D341Med (cell line): ENCODE data around the gene RPS19.
"Not testable (repeated sequence)": the region's sequence is repeated elsewhere in the genome, so short reads cannot be mapped to it uniquely, and the experiment has no call there.

ENCODE experiments used
- DNase-seq: peaks from one replicate; pipeline ENCODE4 v3.0.0; 2012; ENCODE audit warnings: low spot score

The RPS19 gene

DNA sequence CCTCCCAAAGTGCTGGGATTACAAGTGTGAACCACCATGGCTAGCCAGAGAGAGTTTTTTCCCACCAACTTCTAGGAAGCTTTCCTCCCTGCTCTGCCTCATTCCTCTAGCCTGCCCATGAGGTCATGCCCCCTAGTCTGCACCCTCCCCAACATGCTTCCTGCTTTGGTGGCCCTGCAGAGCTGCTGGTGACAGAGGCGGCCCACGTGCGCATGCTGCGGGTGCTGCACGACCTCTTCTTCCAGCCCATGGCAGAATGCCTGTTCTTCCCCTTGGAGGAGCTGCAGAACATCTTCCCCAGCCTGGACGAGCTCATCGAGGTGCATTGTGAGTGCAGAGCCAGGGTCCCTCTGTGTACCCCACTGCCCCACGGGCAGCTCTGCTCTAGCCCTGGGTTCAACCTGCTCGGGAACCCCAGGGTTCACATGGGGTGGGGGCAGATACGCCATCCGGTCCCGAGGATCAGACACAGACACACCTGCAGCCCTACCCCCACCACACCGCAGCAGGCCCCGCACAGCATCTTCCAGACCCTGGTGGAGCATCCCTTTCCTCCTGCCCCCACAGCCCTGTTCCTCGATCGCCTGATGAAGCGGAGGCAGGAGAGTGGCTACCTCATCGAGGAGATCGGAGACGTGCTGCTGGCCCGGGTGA lies 41.8 kb downstream of the RPS19 start:
- DNase-seq = no peak

DNA sequence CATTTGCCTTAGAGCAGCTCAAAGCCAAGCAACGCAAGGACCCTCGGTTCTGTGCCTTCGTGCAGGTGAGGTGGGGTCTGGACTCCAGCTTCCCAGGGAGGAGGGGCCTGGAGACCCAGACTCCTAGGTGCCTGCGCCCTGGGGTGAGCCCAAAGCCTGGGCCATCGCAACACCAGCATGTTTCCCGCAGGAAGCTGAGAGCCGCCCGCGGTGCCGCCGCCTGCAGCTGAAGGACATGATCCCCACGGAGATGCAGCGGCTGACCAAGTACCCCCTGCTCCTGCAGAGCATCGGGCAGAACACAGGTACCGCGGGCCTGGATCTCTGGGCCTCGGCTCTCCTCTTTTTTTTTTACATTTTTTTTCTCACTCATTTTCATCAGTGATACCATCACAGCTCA lies 42.5 kb downstream of the RPS19 start:
- no peak for DNase-seq

DNA sequence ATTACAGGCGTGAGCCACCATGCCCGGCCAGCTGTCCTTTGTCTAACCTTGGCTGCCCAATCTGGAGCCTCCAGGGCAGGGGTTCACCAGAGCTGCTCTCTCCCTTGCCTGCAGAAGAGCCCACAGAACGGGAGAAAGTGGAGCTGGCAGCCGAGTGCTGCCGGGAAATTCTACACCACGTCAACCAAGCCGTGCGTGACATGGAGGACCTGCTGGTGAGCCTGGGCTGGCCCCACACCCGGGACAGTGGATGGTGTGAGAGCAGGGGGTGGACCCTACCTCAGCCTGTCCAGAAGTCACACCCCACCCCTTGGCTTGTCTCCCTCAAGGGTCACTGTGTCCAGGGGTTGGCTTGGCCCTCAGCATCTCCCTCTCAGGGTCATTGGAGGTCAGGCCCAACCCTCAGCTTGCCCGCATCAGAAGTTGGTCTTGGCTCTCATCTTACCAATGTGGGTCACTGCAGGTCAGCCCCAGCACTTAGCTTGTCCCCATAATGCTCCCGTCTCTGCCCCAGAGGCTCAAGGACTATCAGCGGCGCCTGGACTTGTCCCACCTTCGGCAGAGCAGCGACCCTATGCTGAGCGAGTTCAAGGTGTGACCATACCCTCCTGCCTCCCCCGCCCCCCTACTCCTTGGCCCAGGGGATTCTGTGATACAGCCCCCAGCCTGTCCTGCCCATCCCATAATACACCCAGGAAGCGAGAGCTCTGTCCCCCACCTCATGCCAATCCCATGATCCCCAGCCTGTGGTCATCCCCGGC lies 43.3 kb downstream of the RPS19 start:
- no peak for DNase-seq

DNA sequence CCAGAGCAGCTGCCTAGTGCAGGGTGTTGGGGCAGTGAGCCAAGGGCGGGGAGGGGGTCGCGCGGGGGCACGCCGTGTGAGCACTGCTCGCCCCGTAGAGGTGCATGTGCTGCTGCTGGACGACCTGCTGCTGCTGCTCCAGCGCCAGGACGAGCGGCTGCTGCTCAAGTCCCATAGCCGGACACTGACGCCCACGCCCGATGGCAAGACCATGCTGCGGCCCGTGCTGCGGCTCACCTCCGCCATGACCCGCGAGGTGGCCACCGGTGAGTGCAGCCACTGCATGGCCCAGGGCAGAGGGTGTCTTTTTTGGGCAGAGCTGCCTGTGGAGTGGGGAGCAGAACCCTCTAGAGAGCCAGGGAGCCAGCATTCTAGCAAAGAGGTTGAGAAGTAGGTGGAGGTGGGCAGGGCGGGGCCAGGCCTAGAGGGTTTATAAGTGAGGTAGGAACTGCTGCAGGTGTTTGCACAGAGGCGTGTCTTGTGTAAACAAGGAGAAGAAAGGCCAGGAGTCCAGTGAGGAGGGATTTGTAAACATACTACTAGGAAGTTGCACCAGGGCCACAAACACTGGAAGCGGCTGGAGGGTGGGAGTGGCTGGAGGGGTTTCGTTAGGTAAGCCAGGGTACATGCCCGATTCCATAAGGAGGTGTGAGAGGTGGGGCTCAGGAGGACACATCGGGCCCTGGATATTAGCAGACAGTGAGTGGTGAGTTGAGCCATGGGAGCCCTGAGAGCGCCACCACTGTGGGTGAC lies 44.2 kb downstream of the RPS19 start:
- no peak for DNase-seq

DNA sequence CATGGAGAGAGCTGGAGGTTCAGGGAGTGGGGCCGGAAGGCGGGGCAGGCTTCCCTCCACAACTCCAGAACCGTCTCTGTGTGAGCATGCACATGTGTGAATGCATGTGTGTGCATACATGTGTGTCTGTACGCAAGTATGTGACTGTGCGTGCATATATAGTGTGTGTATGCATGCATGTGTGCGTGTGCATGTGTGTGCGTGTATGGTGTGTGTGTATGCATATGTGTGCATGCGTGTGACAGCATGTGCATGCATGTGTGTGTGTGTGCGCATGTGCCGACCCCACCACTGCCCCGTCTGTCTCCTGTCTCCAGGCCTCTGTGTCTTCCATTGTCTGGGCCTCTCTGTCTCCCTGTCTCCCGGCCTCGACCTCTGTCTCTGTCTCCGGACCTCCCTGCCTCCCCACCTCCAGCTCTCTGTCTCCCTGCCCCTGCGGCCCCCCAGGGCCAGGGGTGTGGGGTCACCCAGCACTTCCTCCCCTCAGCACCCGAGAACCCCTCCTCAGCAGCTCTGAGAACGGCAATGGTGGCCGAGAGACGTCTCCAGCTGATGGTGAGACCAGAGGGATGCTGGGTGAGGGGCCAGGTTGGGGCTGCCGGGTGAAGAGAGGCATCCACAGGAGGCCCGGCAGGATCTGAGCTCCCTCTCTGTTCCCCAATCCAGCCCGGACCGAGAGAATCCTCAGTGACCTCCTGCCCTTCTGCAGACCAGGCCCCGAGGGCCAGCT lies 45.4 kb downstream of the RPS19 start:
- DNase-seq = no peak

DNA sequence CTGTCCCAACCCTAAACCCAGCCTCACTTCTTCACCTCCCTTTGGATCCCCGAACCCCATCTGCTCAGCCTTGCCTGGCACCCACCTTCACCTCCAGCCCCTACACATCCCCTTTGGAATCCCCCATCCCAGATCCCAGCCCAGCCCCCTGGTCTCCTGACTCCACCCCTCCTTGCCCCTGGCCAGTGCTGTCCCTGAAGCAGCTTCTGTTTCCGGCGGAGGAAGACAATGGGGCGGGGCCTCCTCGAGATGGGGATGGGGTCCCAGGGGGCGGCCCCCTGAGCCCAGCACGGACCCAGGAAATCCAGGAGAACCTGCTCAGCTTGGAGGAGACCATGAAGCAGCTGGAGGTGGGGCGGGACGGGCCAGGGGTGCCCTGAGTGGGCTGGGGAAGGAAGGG lies 46.2 kb downstream of the RPS19 start:
- DNase-seq = no peak

DNA sequence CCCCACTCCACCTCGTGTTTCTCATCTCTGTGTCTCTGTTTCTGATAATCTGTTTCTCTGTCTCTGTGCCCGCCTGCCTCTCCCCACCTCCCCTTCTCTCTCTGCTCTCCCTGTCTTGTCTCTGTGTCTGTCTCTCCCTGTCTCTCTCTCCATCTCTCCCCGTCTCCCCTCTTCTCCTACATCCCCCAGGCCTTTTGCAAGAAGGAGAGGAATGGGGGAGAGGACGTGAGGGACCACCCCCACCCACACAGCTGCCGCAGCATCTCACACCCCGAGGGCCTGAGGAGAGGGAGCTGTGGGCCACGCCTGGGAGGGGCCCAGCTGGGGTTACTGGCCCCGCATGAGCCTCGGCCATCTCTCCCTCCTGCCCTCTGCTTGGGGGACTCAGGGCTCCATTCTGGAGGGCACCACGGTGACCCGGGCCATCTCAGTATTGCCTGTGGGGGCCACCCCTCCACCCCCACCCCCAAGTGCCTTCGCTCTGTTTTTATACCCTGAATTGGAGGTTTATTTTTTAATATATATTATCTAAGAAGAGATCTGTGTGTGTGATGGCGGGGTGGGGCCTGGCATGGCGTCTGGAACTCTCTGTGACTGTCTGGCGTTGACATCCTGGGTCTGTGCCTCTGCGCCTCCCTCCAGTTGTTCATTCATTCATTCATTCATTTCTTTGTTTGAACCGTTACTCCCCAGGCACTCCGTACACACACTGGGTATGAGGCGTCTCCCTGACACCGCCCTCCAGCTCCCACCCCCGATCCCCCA lies 47.0 kb downstream of the RPS19 start:
- DNase-seq = no peak

DNA sequence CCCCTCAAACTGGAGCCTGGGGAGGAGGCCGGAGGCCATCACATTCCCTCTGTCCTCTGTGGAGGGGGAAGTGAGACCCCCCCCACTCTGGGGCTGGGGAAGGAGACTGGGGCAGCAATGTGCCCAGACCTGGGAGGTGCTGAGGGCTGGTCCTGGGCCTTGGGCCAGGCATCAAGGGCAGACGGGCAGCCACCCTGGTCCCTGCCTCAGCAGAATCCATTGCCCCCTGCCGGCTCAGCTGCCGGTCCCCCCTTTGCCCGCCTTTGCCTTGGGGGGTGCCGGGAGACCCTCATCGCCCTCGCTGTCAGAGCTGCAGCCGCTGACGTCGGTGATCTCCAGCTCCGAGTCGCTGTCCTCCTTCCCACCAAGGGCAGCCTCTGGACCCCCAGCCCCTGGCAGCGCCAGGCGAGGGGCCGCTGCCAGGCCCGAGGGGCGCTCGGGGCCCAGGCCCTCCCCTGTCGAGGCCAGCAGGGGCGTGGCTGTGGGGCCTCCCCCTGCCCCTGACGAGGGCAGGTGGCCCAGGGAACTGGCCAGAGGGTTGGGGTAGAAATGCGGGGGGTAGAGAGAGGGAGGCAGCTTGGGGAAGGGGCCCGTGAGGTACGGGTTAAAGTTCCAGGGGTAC lies 48.0 kb downstream of the RPS19 start:
- DNase-seq = no peak

DNA sequence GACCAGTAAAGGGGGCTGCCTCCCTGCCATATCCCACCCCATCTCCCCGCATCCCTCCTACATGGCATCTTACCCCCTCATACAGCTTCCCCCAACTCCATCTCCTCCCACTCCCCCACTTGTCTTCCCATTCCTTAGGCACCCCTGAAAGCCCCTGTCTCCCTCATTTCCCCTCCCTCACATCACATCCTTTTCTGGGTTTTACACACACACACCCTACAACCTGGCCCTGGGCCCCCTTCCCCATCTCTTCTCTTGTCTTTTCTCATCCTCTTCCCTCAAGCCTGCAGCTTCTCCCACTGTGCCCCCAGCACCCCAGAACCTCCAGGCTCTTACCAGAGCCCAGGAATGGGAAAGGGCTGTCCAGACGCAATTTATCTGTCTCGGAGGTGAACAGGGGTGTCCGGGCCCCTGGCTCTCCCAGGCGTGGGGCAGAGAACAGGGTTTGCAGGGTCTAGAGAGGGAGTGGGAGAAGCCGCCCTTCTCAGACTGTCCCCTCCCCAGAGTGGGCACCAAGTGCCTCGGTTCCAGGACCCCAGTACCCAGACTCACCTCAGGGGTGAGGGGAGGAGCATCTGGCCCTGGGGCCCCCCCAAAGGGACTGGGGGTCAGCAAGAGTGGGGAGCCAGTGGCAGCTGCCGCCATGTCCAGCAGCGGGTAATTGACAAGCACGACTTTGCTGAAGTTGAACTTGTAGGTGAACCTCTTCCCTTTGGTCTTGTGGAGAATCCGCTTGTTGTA lies 48.8 kb downstream of the RPS19 start:
- DNase-seq = no peak

DNA sequence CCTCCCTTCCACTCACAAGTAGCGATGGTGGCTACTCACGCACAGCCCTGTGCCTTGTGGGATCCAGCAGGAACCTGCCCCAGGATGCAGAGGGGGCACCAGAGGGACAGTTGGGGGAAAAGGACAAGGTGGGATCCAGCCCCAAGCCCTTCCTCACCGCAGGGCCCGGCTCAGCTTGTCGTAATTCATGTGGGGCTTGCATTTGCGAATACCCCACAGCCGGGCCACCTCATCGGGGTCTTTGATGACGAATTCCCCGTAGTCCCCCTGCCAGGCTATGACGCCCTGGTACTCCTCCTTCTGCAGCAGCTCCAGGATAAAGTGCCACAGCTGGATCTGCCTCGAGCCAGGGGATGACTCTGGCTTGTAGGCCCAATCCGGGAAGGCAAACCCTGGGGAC lies 49.7 kb downstream of the RPS19 start:
- no peak for DNase-seq

DNA sequence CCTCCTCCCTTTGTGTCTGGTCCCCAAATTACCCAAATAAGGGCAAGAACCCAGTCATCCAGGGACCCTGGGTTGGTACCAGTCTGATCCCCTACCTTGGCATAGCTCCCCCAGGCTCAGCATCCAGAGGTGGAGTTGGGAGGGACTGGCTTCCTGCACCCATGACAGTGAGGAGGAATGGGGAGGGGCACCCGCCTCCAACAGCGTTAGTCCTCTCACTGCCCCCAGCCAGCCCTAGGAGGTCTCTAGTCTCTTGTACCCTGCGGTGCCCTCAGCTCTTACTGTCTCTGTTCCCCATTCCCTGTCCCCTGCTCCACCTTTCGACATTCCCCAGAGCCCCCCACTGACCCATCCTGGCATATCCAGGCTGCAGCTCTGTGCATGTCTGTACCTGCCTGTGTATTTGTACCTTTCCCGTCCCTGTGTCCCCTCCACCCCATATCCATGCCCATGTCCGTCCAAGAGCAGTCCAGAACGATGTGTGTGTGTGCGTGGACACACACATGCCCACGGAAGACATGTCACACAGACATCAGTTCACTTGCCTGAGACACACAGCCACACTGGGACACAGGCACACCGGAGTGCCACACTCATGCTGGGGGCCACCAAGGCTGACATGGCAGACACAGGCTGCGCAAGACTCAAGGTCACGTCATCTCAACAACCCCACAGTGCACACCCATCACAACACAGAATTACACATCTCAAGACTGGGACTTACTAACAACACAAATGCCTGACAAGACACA lies 50.4 kb downstream of the RPS19 start:
- no peak for DNase-seq

DNA sequence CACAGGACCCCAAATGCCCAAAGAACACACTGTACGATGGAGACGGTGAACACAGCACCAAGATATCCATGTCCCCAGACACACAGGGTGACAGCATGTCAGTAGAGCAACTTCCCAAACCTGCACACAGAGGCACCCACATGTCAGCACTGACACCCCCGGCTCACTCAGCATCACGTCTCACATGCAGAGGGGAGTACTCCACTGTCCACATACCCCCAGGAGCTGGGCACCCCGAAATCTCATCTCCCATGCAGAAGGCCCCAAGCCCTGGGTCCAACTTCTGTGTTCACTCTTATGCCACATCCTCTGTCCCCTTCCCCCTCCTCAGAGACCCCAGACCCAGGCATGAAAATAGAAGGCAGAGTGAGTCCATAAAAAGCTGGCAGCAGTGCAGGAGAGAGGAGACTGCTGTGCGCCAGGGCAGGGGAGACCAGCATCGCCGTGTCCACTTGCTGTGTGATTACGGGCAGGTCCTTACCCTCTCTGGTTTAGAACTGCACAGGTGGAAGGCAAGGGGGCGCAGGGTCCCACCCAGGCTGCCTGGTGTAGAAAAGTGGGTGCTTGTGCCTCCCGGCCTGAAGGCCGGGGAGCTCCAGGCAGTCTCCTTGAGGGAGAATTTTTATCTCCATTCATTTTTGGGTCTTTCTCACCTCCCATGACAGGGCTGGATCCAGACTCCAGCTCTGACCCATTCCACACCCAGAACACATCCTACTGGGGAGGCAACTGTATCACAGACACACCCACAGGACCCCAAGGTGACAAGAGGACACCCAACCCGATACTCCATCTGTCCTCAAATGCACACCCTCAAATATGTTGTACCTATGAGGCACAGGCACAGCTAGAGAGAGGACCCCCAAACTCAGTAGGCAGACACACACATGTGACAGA lies 51.2 kb downstream of the RPS19 start:
- DNase-seq = no peak

DNA sequence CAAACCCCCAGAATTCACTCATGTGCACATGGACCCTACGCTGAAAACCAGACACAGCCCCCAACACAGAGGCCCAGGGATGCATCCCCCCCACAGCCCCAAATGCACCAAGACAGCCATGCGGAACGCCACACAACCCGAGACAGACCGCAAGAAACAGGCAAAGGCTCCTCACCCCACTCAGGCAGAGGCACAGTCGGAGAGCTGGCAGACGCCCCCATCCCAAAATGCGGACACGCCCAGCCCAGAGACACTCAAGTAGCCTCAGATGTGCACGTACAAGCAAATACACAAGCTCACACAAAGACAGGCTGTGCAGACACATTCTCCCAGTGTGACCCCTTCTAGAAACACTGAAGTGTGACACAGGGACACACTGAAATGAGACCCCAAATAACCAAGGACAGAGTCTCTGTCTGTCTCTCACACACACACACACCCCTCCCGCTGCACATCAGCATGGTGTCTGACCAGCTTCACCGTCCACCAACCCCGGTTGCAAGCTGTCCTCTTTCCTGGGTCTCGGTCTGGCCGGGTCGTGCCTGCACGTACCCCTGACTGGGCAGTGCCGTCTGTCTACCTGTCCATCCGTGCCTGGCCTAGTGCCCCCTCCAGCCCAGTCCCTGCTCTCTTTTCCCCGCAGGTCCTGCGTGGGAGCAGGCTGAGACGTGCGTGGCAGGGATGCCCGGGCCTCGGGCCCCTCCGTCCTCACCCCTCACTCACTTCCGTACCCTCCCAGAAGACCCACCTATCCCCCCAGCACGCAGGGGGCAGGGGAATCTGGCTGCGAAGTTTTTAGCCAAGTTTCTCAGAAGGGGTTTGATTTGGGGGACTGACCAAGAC lies 52.1 kb downstream of the RPS19 start:
- no peak for DNase-seq

DNA sequence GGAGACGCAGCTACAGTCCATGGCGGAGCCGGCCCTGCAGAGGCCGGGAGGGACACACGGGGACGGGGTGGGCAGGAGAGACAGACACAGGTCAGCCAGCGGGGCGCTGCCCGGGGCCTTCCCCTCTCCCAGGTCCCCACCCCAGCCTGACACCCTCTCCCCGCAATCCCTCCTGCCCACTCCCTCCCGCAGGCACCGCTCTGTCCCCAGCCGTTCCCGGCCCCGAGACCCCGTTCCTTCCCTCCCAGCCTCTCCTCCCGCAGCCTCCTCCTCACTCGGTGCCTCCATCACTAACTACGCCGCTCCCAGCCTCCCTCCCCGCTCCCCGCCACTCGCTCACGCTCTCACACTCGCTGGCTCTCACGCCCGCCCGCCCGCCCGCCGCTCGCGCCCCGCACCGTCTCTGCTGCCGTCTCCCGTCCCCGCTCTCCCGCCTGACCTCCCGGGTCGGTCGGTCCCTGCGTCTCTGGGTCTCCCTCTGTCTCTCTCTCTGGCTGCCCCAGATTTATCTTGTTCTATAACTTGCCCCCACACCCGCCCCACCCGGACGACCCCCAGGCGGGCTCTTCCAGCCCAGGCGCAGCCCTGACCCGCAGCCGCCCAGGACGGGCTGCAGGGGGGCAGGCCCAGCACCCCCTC lies 53.0 kb downstream of the RPS19 start:
- peak; percentile 60 for DNase-seq

DNA sequence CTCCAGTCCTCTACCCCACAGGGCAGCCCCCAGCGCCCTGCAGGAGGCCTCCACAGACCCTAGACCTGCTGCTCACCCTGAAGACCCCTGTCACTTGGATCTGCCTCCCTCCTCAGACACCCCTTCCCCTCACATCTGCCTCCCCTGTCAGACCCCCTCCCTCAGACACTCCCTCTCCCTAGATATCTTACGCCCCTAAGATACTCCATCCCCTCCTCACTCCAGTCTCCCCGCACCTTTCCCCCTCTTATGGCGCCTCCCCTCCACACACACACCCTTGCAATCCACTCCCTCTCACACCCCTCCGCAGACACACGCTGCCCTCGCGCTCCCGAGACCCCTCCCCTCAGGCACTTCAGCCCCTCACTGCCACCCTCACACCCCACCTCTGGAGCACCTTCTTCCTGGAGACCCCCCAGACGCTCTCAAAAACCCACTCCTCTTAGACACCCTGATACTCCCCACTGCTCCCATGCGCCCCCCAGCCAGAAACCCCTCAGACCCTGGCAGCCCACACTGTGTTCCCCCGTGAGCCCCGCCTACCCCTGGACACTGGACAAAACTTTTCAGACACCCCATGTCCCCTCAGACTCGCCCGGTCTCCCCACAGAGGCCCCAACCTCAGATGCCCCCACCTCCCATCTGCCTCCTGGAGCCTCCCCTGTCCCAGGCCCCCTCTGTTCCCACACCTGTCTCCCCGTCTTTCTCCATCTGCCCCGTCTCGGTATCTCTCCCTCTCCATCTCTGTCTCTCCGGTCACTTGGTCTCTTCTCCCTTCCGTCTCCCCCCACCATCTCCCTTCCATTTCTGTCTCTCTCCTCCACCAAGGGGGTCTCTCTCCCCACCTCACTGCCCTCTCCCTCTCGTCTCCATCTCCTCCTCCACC lies 53.7 kb downstream of the RPS19 start:
- no peak for DNase-seq

DNA sequence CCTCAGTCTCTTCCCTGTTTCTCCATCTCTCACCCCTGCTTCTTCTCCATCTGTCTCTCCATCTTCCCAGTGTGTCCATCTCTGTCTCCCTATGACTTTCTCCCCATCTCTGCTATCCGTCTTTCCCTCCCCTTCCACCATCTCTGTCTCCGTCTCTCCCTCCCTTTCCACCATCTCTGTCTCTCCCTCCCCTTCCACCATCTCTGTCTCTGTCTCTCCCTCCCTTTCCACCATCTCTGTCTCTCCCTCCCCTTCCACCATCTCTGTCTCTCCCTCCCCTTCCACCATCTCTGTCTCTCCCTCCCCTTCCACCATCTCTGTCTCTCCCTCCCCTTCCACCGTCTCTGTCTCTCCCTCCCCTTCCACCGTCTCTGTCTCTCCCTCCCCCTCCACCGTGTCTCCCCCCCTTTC lies 54.4 kb downstream of the RPS19 start:
- not testable (repeated sequence) for DNase-seq
